IMR-90 (cell line): Measurements from ENCODE around the gene KCNJ1. TPM values are rescaled to one million over a fixed set of nuclear protein-coding genes. Genes with fewer than 3 reads are reported as not detected.

ENCODE experiments used
- ATAC-seq: fragments of 200-7000 bp; cut with Tn5 transposase; 2 replicates; pipeline ENCODE4 v1.9.1; 2020; ENCODE audit warnings: low read depth, mild to moderate bottlenecking, moderate library complexity
- BruUV-seq: library from RNA; stranded (reverse); fragments of 400-500 nt; replicated peaks from 2 replicates; lab custom pipeline; 2021; lab: Mats Ljungman, UMichigan
- CTCF ChIA-PET: fragments of 300-600 bp; formaldehyde crosslinking; extraction: SDS; loops from one replicate; lab custom pipeline; 2021; ENCODE audit warnings: antibody characterized with exemption; lab: Yijun Ruan, JAX
- POLR2A ChIA-PET: fragments of 300-600 bp; sonication (Branson Sonifier 250); formaldehyde crosslinking; loops from one replicate; lab custom pipeline; 2022; ENCODE audit warnings: antibody characterized with exemption; ENCODE audit not compliant: unreplicated experiment; lab: Charles Lee
- DNase-seq: peaks from one replicate; pipeline ENCODE4 v3.0.0; 2013
- H2AFZ ChIP-seq: replicated peaks from 2 replicates; pipeline ENCODE3; 2013; ENCODE audit warnings: low read length, mild to moderate bottlenecking; ENCODE audit not compliant: poor library complexity
- H2AK5ac ChIP-seq: 2 replicates; pipeline ENCODE4 v1.6.1; 2013; ENCODE audit warnings: low read depth, low read length, inconsistent platforms
- H2AK9ac ChIP-seq: replicated peaks from 2 replicates; pipeline ENCODE3; 2013; ENCODE audit warnings: mild to moderate bottlenecking, low read depth, low read length, moderate library complexity; ENCODE audit not compliant: poor library complexity
- H2BK120ac ChIP-seq: 2 replicates; pipeline ENCODE4 v1.6.1; 2013; ENCODE audit warnings: low read depth, low read length, inconsistent platforms
- H2BK15ac ChIP-seq: 3 replicates; pipeline ENCODE4 v1.6.1; 2013; ENCODE audit warnings: low read depth, low read length, inconsistent platforms
- H2BK20ac ChIP-seq: 2 replicates; pipeline ENCODE4 v1.6.1; 2013; ENCODE audit warnings: low read depth, mild to moderate bottlenecking, inconsistent platforms, low read length, moderate library complexity
- H2BK5ac ChIP-seq: 2 replicates; pipeline ENCODE4 v1.6.1; 2013; ENCODE audit warnings: mild to moderate bottlenecking, low read depth, low read length, inconsistent platforms; ENCODE audit not compliant: poor library complexity, severe bottlenecking
- H3K14ac ChIP-seq: replicated peaks from 2 replicates; pipeline ENCODE4 v1.6.1; 2013; ENCODE audit warnings: low read depth, low read length, inconsistent platforms
- H3K18ac ChIP-seq: 2 replicates; pipeline ENCODE4 v1.6.1; 2013; ENCODE audit warnings: low read depth, low read length, control low read depth
- H3K23ac ChIP-seq: 2 replicates; pipeline ENCODE4 v1.6.1; 2013; ENCODE audit warnings: low read depth, low read length, inconsistent platforms
- H3K27ac ChIP-seq: 2 replicates; pipeline ENCODE4 v1.5.1; 2013; ENCODE audit warnings: mild to moderate bottlenecking, control low read depth, low read length; ENCODE audit not compliant: insufficient read depth
- H3K27me3 ChIP-seq: 2 replicates; pipeline ENCODE4 v1.6.1; 2013; ENCODE audit warnings: low read length; ENCODE audit not compliant: control insufficient read depth, insufficient read depth
- H3K36me3 ChIP-seq: 2 replicates; pipeline ENCODE4 v1.6.1; 2013; ENCODE audit warnings: low read length, mixed read lengths; ENCODE audit not compliant: control insufficient read depth, insufficient read depth
- H3K4ac ChIP-seq: 2 replicates; pipeline ENCODE4 v1.6.1; 2013; ENCODE audit warnings: low read depth, low read length, inconsistent platforms
- H3K4me1 ChIP-seq: 2 replicates; pipeline ENCODE4 v1.6.1; 2013; ENCODE audit warnings: low read length, mixed read lengths; ENCODE audit not compliant: control insufficient read depth, insufficient read depth
- H3K4me2 ChIP-seq: 2 replicates; pipeline ENCODE4 v1.6.1; 2013; ENCODE audit warnings: low read depth, mild to moderate bottlenecking, control low read depth, low read length, moderate library complexity
- H3K4me3 ChIP-seq: 2 replicates; pipeline ENCODE4 v1.5.1; 2013; ENCODE audit warnings: low read depth, mild to moderate bottlenecking, control low read depth, low read length, moderate library complexity; ENCODE audit not compliant: insufficient read depth
- H3K56ac ChIP-seq: 2 replicates; pipeline ENCODE4 v1.6.1; 2013; ENCODE audit warnings: low read length, inconsistent platforms; ENCODE audit not compliant: insufficient read depth; ENCODE audit errors: extremely low read depth
- H3K79me1 ChIP-seq, 2 experiments: 2 replicates each; pipeline ENCODE4 v1.6.1; 2013; ENCODE audit warnings: low read length in 2 of 2, inconsistent platforms in 1 of 2, low read depth in 1 of 2
- H3K9ac ChIP-seq: 2 replicates; pipeline ENCODE4 v1.6.1; 2013; ENCODE audit warnings: low read depth, low read length, control low read depth
- H3K9me1 ChIP-seq: 2 replicates; pipeline ENCODE4 v1.6.1; 2013; ENCODE audit warnings: low read length, inconsistent platforms; ENCODE audit not compliant: insufficient read depth
- H3K9me3 ChIP-seq: 2 replicates; pipeline ENCODE4 v1.6.1; 2013; ENCODE audit warnings: low read length; ENCODE audit not compliant: control insufficient read depth, insufficient read depth
- H4K20me1 ChIP-seq: 2 replicates; pipeline ENCODE4 v1.6.1; 2013; ENCODE audit warnings: low read length, inconsistent platforms; ENCODE audit not compliant: insufficient read depth
- H4K5ac ChIP-seq: 2 replicates; pipeline ENCODE4 v1.6.1; 2013; ENCODE audit warnings: mild to moderate bottlenecking, low read depth, low read length, control low read depth
- H4K8ac ChIP-seq, 2 experiments: 2 replicates each; pipeline ENCODE4 v1.6.1; 2013; ENCODE audit warnings: low read depth in 2 of 2, low read length in 2 of 2, control low read depth in 1 of 2, inconsistent platforms in 1 of 2
- H4K91ac ChIP-seq: 2 replicates; pipeline ENCODE4 v1.6.1; 2013; ENCODE audit warnings: low read depth, low read length, inconsistent platforms; ENCODE audit not compliant: insufficient read depth
- BHLHE40 ChIP-seq: fragments of 150-350 bp; IDR thresholded peaks from 2 replicates; pipeline ENCODE4 v1.6.1; 2016; ENCODE audit warnings: mild to moderate bottlenecking, low read depth, low read length
- CHD1 ChIP-seq: IDR thresholded peaks from 2 replicates; pipeline ENCODE4 v1.6.1; 2012; ENCODE audit warnings: low read depth, low read length, improper control_type of control experiment
- FOS ChIP-seq: fragments of 150-350 bp; IDR thresholded peaks from 2 replicates; pipeline ENCODE4 v1.6.1; 2016; ENCODE audit warnings: low read depth, low read length
- MAFK ChIP-seq: IDR thresholded peaks from 2 replicates; pipeline ENCODE4 v1.6.1; 2012; ENCODE audit warnings: low read depth, low read length, improper control_type of control experiment
- MAZ ChIP-seq: IDR thresholded peaks from 2 replicates; pipeline ENCODE4 v1.6.1; 2012; ENCODE audit warnings: low read depth, mild to moderate bottlenecking, low read length, improper control_type of control experiment, moderate library complexity, borderline replicate concordance
- MXI1 ChIP-seq: IDR thresholded peaks from 2 replicates; pipeline ENCODE4 v1.6.1; 2012; ENCODE audit warnings: low read depth, mild to moderate bottlenecking, low read length, moderate library complexity, borderline replicate concordance
- NFE2L2 ChIP-seq: fragments of 150-350 bp; IDR thresholded peaks from 2 replicates; pipeline ENCODE4 v1.6.1; 2016; ENCODE audit warnings: low read depth, mild to moderate bottlenecking, low read length
- POLR2A ChIP-seq: IDR thresholded peaks from 2 replicates; pipeline ENCODE4 v1.6.1; 2012; ENCODE audit warnings: mild to moderate bottlenecking, low read depth, low read length
- RCOR1 ChIP-seq: IDR thresholded peaks from 2 replicates; pipeline ENCODE4 v1.6.1; 2012; ENCODE audit warnings: mild to moderate bottlenecking, low read length, improper control_type of control experiment; ENCODE audit not compliant: insufficient replicate concordance
- SMC3 ChIP-seq: fragments of 150-350 bp; IDR thresholded peaks from 2 replicates; pipeline ENCODE4 v1.6.1; 2016; ENCODE audit warnings: low read depth, mild to moderate bottlenecking, antibody characterized with exemption, low read length, moderate library complexity
- USF2 ChIP-seq: fragments of 150-350 bp; IDR thresholded peaks from 2 replicates; pipeline ENCODE4 v1.6.1; 2017; ENCODE audit warnings: mild to moderate bottlenecking, antibody characterized with exemption, low read length, low read depth
- WGBS, 2 experiments: methylation state at CpG; one replicate each; pipeline versions ENCODE4 v1.1.5 to v1.1.7; 2013; ENCODE audit warnings: missing lambda C conversion rate in 2 of 2; ENCODE audit not compliant: insufficient read length in 1 of 2; ENCODE audit errors: extremely low coverage in 2 of 2; 5-methylcytosine and 5-hydroxymethylcytosine counted together
- dilution Hi-C: fragments of 300-500 bp; cut with HindIII; formaldehyde crosslinking; loops from one replicate; pipeline ENCODE4 v1.14.3; 2018; ENCODE audit warnings: low sequenced_read_pairs; ENCODE audit not compliant: unreplicated experiment
- in situ Hi-C: fragments of 300-500 bp; cut with MboI; formaldehyde crosslinking; loops from 3 replicates; pipeline ENCODE4 v1.14.3; 2019; ENCODE audit warnings: low sequenced_read_pairs, inconsistent platforms, mixed read lengths
- intact Hi-C: fragments of 100-400 bp; cut with micrococcal nuclease; formaldehyde crosslinking; loops from 2 replicates; pipeline ENCODE4 v1.10.0; 2022
- polyA plus RNA-seq, 3 experiments: library from polyadenylated mRNA; depleted of rRNA; stranded (reverse); fragments of >200 nt; gene quantifications; 2 replicates each; pipeline ENCODE4 v1.2.3, GENCODE V29; 2012; ENCODE audit warnings: low replicate concordance in 1 of 3
- total RNA-seq: library from RNA; depleted of rRNA; stranded (reverse); fragments of >200 nt; gene quantifications from 2 replicates; pipeline ENCODE4 v1.2.3, GENCODE V29; 2012

Gene KCNJ1
- total and polyA plus RNA-seq, 2 of the 4 experiments (the other 2 are of a cell fraction): not detected

DNA sequence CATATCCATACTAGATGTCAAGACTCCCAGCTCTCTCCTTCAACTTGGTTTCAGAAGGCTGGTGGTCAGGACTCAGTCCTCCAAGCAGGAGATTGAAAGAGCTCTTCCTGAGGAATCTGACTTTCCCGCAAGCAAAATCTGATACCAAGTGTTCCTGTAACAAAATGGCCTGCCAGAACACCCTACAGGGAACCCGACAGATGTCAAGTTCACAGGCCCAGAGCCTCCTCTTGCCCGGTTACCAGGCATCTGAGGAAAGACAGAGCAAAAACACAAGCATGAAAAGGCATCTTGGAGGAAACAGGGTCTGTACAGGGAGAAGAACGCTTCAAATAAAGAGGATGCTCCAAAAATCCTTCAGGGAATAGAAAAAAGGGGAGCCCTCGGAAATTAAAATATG lies 15.4 kb upstream of the KCNJ1 start:
- ATAC-seq: no peak

More for the DNA sequence above, 15.4 kb upstream of the KCNJ1 start:
- no peak overlapping the region for H3K4me2 ChIP-seq
- H3K23ac ChIP-seq: no peak overlapping the region
- no peak overlapping the region for H2AFZ ChIP-seq
- BruUV-seq: no TSS peak
- H3K4me3 ChIP-seq: no peak overlapping the region
- H2BK5ac ChIP-seq: no peak overlapping the region
- no peak overlapping the region for H3K14ac ChIP-seq
- H4K20me1 ChIP-seq: no peaks in the 10 kb centered on the region
- H3K9me1 ChIP-seq: no peaks in the 10 kb centered on the region
- 13% methylated on average over 1 of the region's 5 CpGs; no CpG with 5 or more reads in 1 of the 2 experiments for WGBS, 2 experiments
- no peak for DNase-seq
- no peak overlapping the region for H4K5ac ChIP-seq
- intact Hi-C loops (no loop called here), in situ Hi-C loops (no loop called here), dilution Hi-C loops (no loop called here)
- no peaks in the 10 kb centered on the region for H3K9me3 ChIP-seq
- TF ChIP-seq POLR2A (no peak), MXI1 (no peak), SMC3 (no peak), MAZ (no peak), RCOR1 (no peak), BHLHE40 (no peak), USF2 (no peak), CHD1 (no peak), NFE2L2 (no peak), MAFK (no peak), FOS (no peak)
- no peak overlapping the region for H2BK120ac ChIP-seq
- POLR2A ChIA-PET: no interaction called here
- no peak overlapping the region for H3K56ac ChIP-seq
- no peak overlapping the region for H4K91ac ChIP-seq
- no peaks in the 10 kb centered on the region for H3K4me1 ChIP-seq
- H3K9ac ChIP-seq: no peak overlapping the region
- no peak overlapping the region for H2AK5ac ChIP-seq
- H3K18ac ChIP-seq: no peak overlapping the region
- H3K36me3 ChIP-seq: no peaks in the 10 kb centered on the region
- H2BK20ac ChIP-seq: no peak overlapping the region
- CTCF ChIA-PET: interaction anchor here (2.2 kb wide), 1 partner anchor 74 kb away, joined by 10 read pairs; no protein-coding TSS in a partner anchor
- H3K4ac ChIP-seq: no peak overlapping the region
- no peak overlapping the region for H2BK15ac ChIP-seq
- H4K8ac ChIP-seq: no peak overlapping the region
- H3K27me3 ChIP-seq: peaks cover 64% of the 10 kb centered on the region
- H3K27ac ChIP-seq: no peak overlapping the region
- no peaks in the 10 kb centered on the region for H3K79me1 ChIP-seq
- no peak overlapping the region for H2AK9ac ChIP-seq
